Upper lobe of left lung (tissue), 6 donors: Measurements from ENCODE around the gene CGGBP1. TPM values are rescaled to one million over a fixed set of nuclear protein-coding genes. Genes with fewer than 3 reads are reported as not detected.

Experiments used
- ATAC-seq, 2 donors: fragments of 200-7000 bp; cut with Tn5 transposase; one replicate each; pipeline ENCODE4 v1.9.1; 2022; ENCODE audit warnings: mild to moderate bottlenecking in 2 of 2, moderate library complexity in 2 of 2; ENCODE audit not compliant: low FRiP score in 2 of 2
- DNase-seq, 2 donors: peaks; one replicate each; pipeline ENCODE4 v3.0.0-alpha.2; 2019 to 2020
- H3K27ac ChIP-seq, 4 donors: fragments of 200-600 bp; sonication (generic); one replicate each; pipeline ENCODE4 v1.5.1; 2016 to 2019
- H3K27me3 ChIP-seq, 4 donors: fragments of 200-600 bp; sonication (generic); one replicate each; pipeline ENCODE4 v1.5.1; 2017 to 2019
- H3K36me3 ChIP-seq, 4 donors: fragments of 200-600 bp; sonication (generic); one replicate each; pipeline ENCODE4 v1.5.1; 2016 to 2019
- H3K4me1 ChIP-seq, 4 donors: fragments of 200-600 bp; sonication (generic); one replicate each; pipeline ENCODE4 v1.5.1; 2018 to 2019
- H3K4me3 ChIP-seq, 4 donors: fragments of 200-600 bp; sonication (generic); one replicate each; pipeline ENCODE4 v1.5.1; 2017 to 2019; ENCODE audit warnings: mild to moderate bottlenecking in 2 of 4, moderate library complexity in 1 of 4
- H3K9me3 ChIP-seq, 4 donors: fragments of 200-600 bp; sonication (generic); one replicate each; pipeline ENCODE4 v1.5.1; 2018 to 2019
- CTCF ChIP-seq, 6 experiments: fragments of 450-650 bp in 4 of 6; fragments of 200-600 bp in 2 of 6; sonication (generic) in 2 of 6; IDR thresholded peaks; one replicate each; pipeline ENCODE4 v1.5.1; 2016 to 2019; ENCODE audit warnings: antibody characterized with exemption in 6 of 6
- EP300 ChIP-seq, 4 donors: sonication (generic); formaldehyde crosslinking; IDR thresholded peaks; one replicate each; pipeline ENCODE4 v1.5.1; 2017; ENCODE audit warnings: antibody characterized with exemption in 4 of 4, control low read depth in 2 of 4
- POLR2A ChIP-seq, 4 donors: fragments of 450-650 bp; IDR thresholded peaks; one replicate each; pipeline ENCODE4 v1.5.1; 2016 to 2017; ENCODE audit warnings: antibody characterized with exemption in 4 of 4, mild to moderate bottlenecking in 2 of 4
- POLR2AphosphoS5 ChIP-seq, 2 donors: sonication (generic); formaldehyde crosslinking; IDR thresholded peaks; one replicate each; pipeline ENCODE4 v1.5.1; 2017; ENCODE audit warnings: antibody characterized with exemption in 2 of 2
- WGBS, 2 donors: methylation state at CpG; one replicate each; pipeline ENCODE4 v1.1.5; 2017 to 2018; 5-methylcytosine and 5-hydroxymethylcytosine counted together
- total RNA-seq, 6 donors: library from RNA; depleted of rRNA in 4 of 6; stranded (reverse); fragments of >200 nt in 4 of 6; gene quantifications; one replicate each; pipeline versions ENCODE4 v1.1.0 to v1.2.1, GENCODE V29; 2016 to 2021
- donor health status: DM: no; HTN: no; CAD: no; lungs with moderate emphysema.
- donor health status: DM: no; HTN: yes; CAD: no; lungs with severe emphysema.

The CGGBP1 gene
- total RNA-seq, 6 donors from 2014 or later, result 41.7 to 114 (median 60.8) TPM

DNA sequence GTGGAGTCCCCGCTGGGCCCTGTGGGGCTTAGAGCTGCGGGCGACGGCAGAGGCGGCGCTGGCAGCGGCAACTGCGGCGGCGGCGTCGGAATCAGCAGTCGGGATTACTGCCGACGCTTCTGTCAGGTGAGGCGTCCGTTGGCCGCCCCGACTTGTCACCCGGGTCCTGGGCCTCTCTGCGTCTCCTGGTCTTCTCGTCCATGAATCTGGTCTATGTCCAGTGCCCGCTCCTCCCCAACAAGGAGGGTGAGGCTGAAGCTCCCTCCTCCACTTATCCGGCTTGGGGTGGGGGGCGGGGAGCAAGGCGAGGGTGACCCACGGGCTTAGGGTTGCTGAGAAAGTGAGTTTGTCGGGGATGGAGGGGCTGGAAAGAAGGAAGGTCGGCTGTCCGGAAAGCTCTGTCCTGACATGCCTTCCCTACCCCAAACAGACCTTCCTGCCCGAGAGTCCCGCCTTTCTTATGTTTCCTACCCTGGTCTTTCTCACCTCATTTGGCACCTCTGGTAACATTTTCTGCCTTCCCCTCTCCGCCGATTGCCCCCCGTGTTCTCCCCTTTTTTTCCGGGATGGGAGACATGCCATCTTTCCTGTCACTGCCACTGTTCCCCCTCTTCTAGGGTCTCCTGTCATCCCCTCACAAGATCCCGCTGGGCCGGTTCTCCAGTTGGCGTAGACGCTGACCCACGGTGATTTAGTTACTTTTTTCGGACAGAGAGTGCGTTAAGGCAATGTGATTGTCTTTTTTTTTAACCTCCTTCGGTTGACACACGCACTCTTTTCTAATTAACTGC lies 770 bp upstream of the CGGBP1 start:
- ATAC-seq, result peak in 1 of 2 donors; percentile 3
- H3K4me1 ChIP-seq, result peaks cover 33 to 49% (median 36%) of the 10 kb centered on the region in 4 donors
- 1% methylated on average over 20 to 32 of the region's 45 CpGs for WGBS, 2 donors

DNA sequence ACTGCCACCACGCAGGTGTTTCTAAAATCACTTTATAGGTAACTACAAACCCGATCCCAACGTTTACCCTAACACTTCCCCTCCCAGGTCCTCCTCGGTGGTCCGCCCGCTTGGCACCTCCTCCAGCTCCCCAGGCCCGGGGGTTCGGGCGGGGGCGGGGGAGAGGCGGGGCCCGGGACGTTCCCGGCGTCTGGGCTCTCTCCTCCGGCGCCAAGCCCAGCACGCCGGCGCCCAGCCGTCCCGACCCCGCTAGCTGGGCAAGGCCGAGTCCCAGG lies 562 bp downstream of the CGGBP1 start:
- WGBS, 2 donors, result 0 to 1% methylated on average over 6 to 22 of the region's 24 CpGs

More for the DNA sequence above, 770 bp upstream of the CGGBP1 start:
- Histone ChIP-seq H3K4me3 (peak overlapping the region; percentile 63 to 98 (median 94)), H3K9me3 (no peaks in the 10 kb centered on the region), H3K27me3 (no peaks in the 10 kb centered on the region), H3K36me3 (peaks cover 8 to 16% (median 12%) of the 10 kb centered on the region in 4 donors), H3K27ac (peak overlapping the region; percentile 94 to 95 (median 95))
- DNase-seq, result peak in 1 of 2 donors; percentile 39
- TF ChIP-seq CTCF (IDR thresholded peaks at IDR 0.05) (no peak), POLR2A (IDR thresholded peaks at IDR 0.05) (peak in 1 of 4 donors; percentile 16)

DNA sequence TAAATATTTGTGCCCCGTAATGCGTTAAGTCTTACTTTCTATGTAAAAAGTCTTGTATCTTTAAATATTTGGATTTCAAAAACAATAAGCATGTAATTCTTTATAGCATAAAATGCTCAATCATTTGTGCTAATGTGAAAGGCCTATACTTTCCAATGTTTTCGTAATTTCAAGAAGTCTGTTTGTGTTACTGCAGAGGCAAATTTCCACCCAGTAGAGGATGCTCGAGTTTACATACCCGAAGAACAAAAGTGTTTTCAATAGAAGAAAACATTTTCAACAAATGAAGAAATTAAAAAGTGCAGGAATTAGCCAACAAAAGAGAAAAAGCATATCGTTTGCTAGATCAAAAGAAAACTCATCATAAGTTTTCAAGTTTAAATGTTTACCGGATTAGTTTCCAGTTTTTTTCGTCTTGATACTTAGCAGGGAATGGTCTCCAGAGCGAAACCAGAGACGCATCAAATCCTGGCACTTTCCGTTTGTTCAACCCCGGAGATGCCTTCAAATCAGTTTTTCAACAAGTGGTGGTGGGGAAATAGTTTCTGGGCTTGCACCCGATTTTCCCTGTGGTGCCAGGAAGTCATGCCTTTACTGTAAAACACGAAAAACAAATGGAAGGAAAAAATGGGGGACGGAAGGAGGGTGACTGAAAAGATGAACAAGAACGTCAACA lies 1.0 kb downstream of the CGGBP1 start:
- no peaks in the 10 kb centered on the region for H3K9me3 ChIP-seq
- peak overlapping the region; percentile 94 to 95 (median 95) for H3K27ac ChIP-seq
- peak overlapping the region; percentile 63 to 98 (median 88) for H3K4me3 ChIP-seq
- ATAC-seq (no peak), DNase-seq (no peak)
- H3K4me1 ChIP-seq, result peaks cover 23 to 40% (median 32%) of the 10 kb centered on the region in 4 donors
- WGBS, 2 donors, result 10 to 11% methylated on average over 16 of the region's 16 CpGs
- peaks cover 8 to 17% (median 13%) of the 10 kb centered on the region in 4 donors for H3K36me3 ChIP-seq
- H3K27me3 ChIP-seq, result no peaks in the 10 kb centered on the region
- TF ChIP-seq EP300 (IDR thresholded peaks at IDR 0.05) (no peak), POLR2AphosphoS5 (IDR thresholded peaks at IDR 0.05) (no peak), POLR2A (IDR thresholded peaks at IDR 0.05) (no peak), CTCF (IDR thresholded peaks at IDR 0.05) (no peak)

More for the DNA sequence above, 562 bp downstream of the CGGBP1 start:
- Histone ChIP-seq H3K36me3 (peaks cover 8 to 17% (median 13%) of the 10 kb centered on the region in 4 donors), H3K9me3 (no peaks in the 10 kb centered on the region), H3K4me3 (peak overlapping the region; percentile 63 to 98 (median 88)), H3K4me1 (peaks cover 23 to 40% (median 32%) of the 10 kb centered on the region in 4 donors), H3K27ac (peak overlapping the region; percentile 94 to 95 (median 95)), H3K27me3 (no peaks in the 10 kb centered on the region)
- TF ChIP-seq POLR2A (IDR thresholded peaks at IDR 0.05), result no peak
- TF ChIP-seq CTCF (IDR thresholded peaks at IDR 0.05), result no peak
- TF ChIP-seq EP300 (IDR thresholded peaks at IDR 0.05), result no peak
- no peak for TF ChIP-seq POLR2AphosphoS5 (IDR thresholded peaks at IDR 0.05)
- ATAC-seq (peak in 1 of 2 donors; percentile 68), DNase-seq (no peak)

DNA sequence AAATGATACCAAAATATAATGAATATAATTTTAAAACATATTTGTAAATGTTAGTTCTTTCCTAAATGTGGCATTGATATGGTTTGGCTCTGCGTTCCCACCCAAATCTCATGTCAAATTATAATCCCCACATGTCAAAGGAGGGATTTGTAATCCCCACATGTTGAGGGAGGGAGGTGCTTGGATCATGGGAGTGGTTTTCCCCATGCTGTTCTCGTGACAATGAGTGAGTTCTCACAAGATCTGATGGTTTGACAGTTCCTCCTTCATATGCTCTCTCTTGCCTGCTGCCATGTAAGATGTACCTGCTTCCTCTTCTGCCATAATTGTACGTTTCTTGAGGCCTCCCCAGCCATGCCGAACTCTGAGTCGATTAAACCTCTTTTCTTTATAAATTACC lies 12.0 kb downstream of the CGGBP1 start:
- H3K9me3 ChIP-seq, result no peaks in the 10 kb centered on the region
- no peak for ATAC-seq
- no peaks in the 10 kb centered on the region for H3K27me3 ChIP-seq
- WGBS, 2 donors, result 81 to 90% methylated on average over 5 of the region's 5 CpGs
- no peak overlapping the region for H3K4me3 ChIP-seq
- DNase-seq, result no peak
- H3K36me3 ChIP-seq, result no peaks in the 10 kb centered on the region
- no peaks in the 10 kb centered on the region for H3K4me1 ChIP-seq
- H3K27ac ChIP-seq, result no peak overlapping the region
- TF ChIP-seq POLR2A (IDR thresholded peaks at IDR 0.05) (no peak), CTCF (IDR thresholded peaks at IDR 0.05) (no peak), EP300 (IDR thresholded peaks at IDR 0.05) (peak in 1 of 4 donors; percentile 20), POLR2AphosphoS5 (IDR thresholded peaks at IDR 0.05) (no peak)
